Endothelial cell of umbilical vein (primary cell): ENCODE data around the gene TMED7. TPM values are rescaled to one million over a fixed set of nuclear protein-coding genes. Genes with fewer than 3 reads are reported as not detected.

Experiments
- BruUV-seq: library from RNA; stranded (reverse); fragments of 400-500 nt; replicated peaks from 2 replicates; lab custom pipeline; 2021; lab: Mats Ljungman, UMichigan
- CTCF ChIA-PET: fragments of 300-600, 350-600 bp; sonication (Branson Sonifier 250); formaldehyde crosslinking; loops from one replicate; lab custom pipeline; 2021; ENCODE audit warnings: antibody characterized with exemption, inconsistent platforms; lab: Charles Lee
- POLR2A ChIA-PET: fragments of 300-600, 350-600 bp; sonication (Branson Sonifier 250); formaldehyde crosslinking; loops from one replicate; lab custom pipeline; 2021; ENCODE audit warnings: antibody characterized with exemption, inconsistent platforms; lab: Charles Lee
- DNase-seq: peaks from one replicate; pipeline ENCODE4 v3.0.0-alpha.2; 2011; ENCODE audit warnings: low read depth, low spot score
- FAIRE-seq: peaks from 2 replicates; lab custom pipeline; 2011; peaks lifted over from hg19 to GRCh38; lab: Jason Lieb, UNC
- H2AFZ ChIP-seq: 2 replicates; pipeline ENCODE4 v1.6.0; 2012; ENCODE audit warnings: low read depth, low read length, control low read depth, inconsistent platforms
- H3K27ac ChIP-seq: 2 replicates; pipeline ENCODE4 v1.5.1; 2011; ENCODE audit warnings: low read depth, mild to moderate bottlenecking, control low read depth, low read length, moderate library complexity; ENCODE audit not compliant: insufficient read depth
- H3K27me3 ChIP-seq, 2 experiments: 2 replicates each; pipeline versions ENCODE4 v1.6.0 to v1.6.1; 2011; ENCODE audit warnings: low read length in 2 of 2, mixed read lengths in 1 of 2; ENCODE audit not compliant: control insufficient read depth in 2 of 2, insufficient read depth in 2 of 2
- H3K36me3 ChIP-seq, 2 experiments: 2 replicates in 1 of 2; 3 replicates in 1 of 2; pipeline ENCODE4 v1.5.1; 2011; ENCODE audit warnings: low read length in 2 of 2, mild to moderate bottlenecking in 1 of 2, moderate library complexity in 1 of 2; ENCODE audit not compliant: control insufficient read depth in 2 of 2, insufficient read depth in 2 of 2; ENCODE audit errors: extremely low read depth in 1 of 2
- H3K4me1 ChIP-seq: 3 replicates; pipeline ENCODE4 v1.5.1; 2011; ENCODE audit warnings: mild to moderate bottlenecking, low read length; ENCODE audit not compliant: control insufficient read depth, insufficient read depth; ENCODE audit errors: extremely low read depth
- H3K4me2 ChIP-seq: 2 replicates; pipeline ENCODE4 v1.6.1; 2011; ENCODE audit warnings: low read length, control low read depth, mixed read lengths; ENCODE audit not compliant: insufficient read depth
- H3K4me3 ChIP-seq, 3 experiments: fragments of 200-600 bp in 1 of 3; sonication (generic), shearing (Covaris generic) in 1 of 3; replicated peaks in 1 of 3; 2 replicates each; pipeline ENCODE4 v1.5.1; 2011 to 2016; ENCODE audit warnings: control low read depth in 3 of 3, low read length in 3 of 3, mild to moderate bottlenecking in 2 of 3, inconsistent platforms in 1 of 3, low read depth in 1 of 3, moderate library complexity in 1 of 3; ENCODE audit not compliant: insufficient read depth in 1 of 3
- H3K79me2 ChIP-seq: 2 replicates; pipeline ENCODE4 v1.6.0; 2012; ENCODE audit warnings: low read length, inconsistent platforms; ENCODE audit not compliant: control insufficient read depth, insufficient read depth
- H3K9ac ChIP-seq: replicated peaks from 2 replicates; pipeline ENCODE3; 2011; ENCODE audit warnings: low read length, control low read depth; ENCODE audit not compliant: insufficient read depth; ENCODE audit errors: extremely low read depth
- H3K9me1 ChIP-seq: replicated peaks from 3 replicates; pipeline ENCODE4 v1.6.0; 2011; ENCODE audit warnings: mild to moderate bottlenecking, low read length; ENCODE audit not compliant: control insufficient read depth, insufficient read depth; ENCODE audit errors: extremely low read depth
- H3K9me3 ChIP-seq: replicated peaks from 2 replicates; pipeline ENCODE4 v1.5.1; 2012; ENCODE audit warnings: low read length, inconsistent platforms; ENCODE audit not compliant: control insufficient read depth, insufficient read depth
- H4K20me1 ChIP-seq: replicated peaks from 2 replicates; pipeline ENCODE3; 2011; ENCODE audit warnings: mild to moderate bottlenecking, low read length; ENCODE audit not compliant: control insufficient read depth, insufficient read depth; ENCODE audit errors: extremely low read depth
- FOS ChIP-seq: IDR thresholded peaks from 2 replicates; pipeline ENCODE4 v1.6.1; 2011; ENCODE audit warnings: mild to moderate bottlenecking, low read length, moderate library complexity, borderline replicate concordance; ENCODE audit not compliant: insufficient read depth
- GATA2 ChIP-seq: IDR thresholded peaks from 2 replicates; pipeline ENCODE4 v1.7.0; 2011; ENCODE audit warnings: low read depth, mild to moderate bottlenecking, moderate library complexity, mixed read lengths, low read length; ENCODE audit not compliant: insufficient read length, insufficient read depth
- JUN ChIP-seq: IDR thresholded peaks from 2 replicates; pipeline ENCODE4 v1.6.1; 2011; ENCODE audit warnings: borderline replicate concordance, low read depth; ENCODE audit not compliant: insufficient read length, insufficient read depth
- MYC ChIP-seq: IDR thresholded peaks from one replicate; pipeline ENCODE4 v1.6.1; 2011; ENCODE audit warnings: mild to moderate bottlenecking, low read depth, low read length
- POLR2A ChIP-seq: IDR thresholded peaks from 2 replicates; pipeline ENCODE4 v1.6.1; 2012; ENCODE audit warnings: low read depth, mild to moderate bottlenecking, control low read depth, low read length
- POLR2AphosphoS5 ChIP-seq: IDR thresholded peaks from 2 replicates; pipeline ENCODE4 v1.6.1; 2012; ENCODE audit warnings: low read depth, mild to moderate bottlenecking, control low read depth, low read length, moderate library complexity; ENCODE audit not compliant: insufficient read depth
- dilution Hi-C: fragments of 300-500 bp; cut with MboI; formaldehyde crosslinking; loops from one replicate; pipeline ENCODE4 v1.15.0; 2019; ENCODE audit warnings: low sequenced_read_pairs; ENCODE audit not compliant: extremely low pct_ligation_motif_present
- intact Hi-C: fragments of 100-400 bp; cut with micrococcal nuclease; formaldehyde crosslinking; loops from one replicate; pipeline ENCODE4 v1.10.0; 2022
- polyA plus RNA-seq, 4 experiments: library from polyadenylated mRNA; depleted of rRNA in 3 of 4; stranded (reverse) in 3 of 4; unstranded in 1 of 4; fragments of >200 nt; gene quantifications; 2 replicates each; pipeline versions ENCODE4 v1.2.1 to v1.2.3, GENCODE V29; 2011 to 2012; ENCODE audit warnings: missing spikeins in 1 of 4
- total RNA-seq: library from RNA; stranded (reverse); gene quantifications from 2 replicates; pipeline ENCODE4 v1.2.3, GENCODE V29; 2021
- TF ChIP-seq, protein P1 (sequence below), 2 donors: IDR thresholded peaks; 1 replicate in 1 of 2; 2 replicates in 1 of 2; pipeline ENCODE4 v1.5.1; 2011; ENCODE audit warnings: low read length in 2 of 2, mild to moderate bottlenecking in 2 of 2, moderate library complexity in 2 of 2, control low read depth in 1 of 2, inconsistent platforms in 1 of 2, low read depth in 1 of 2; ENCODE audit not compliant: insufficient read depth in 1 of 2; ENCODE audit errors: extremely low read depth in 1 of 2

TMED7 gene
- total and polyA plus RNA-seq, 2 donors (not counting 3 experiments of a cell fraction or from before 2014, with no cell fraction given): 57.6 to 101 TPM

DNA sequence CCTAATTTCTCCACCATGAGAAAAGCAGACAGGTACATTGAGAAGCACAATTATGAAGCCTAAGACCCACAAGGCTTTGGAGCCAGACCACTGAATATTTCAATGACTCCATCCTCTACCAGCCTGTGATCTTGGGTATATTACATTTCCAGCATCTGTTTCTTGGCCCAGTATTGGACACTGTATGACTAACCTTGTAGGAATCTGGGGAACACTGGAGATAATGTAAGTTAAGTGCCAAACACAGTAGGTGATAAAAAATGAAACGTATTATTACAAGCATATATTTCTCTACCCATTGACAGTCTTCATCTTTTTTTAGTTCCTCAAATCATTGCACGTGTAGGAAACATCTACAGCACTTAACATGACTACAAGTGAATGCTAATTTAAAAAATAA, 52.7 kb downstream of the TMED7 start:
- Histone ChIP-seq H3K9ac (no peak overlapping the region), H3K9me1 (no peaks in the 10 kb centered on the region), H3K36me3 (no peaks in the 10 kb centered on the region), H4K20me1 (no peaks in the 10 kb centered on the region), H3K4me3 (no peak overlapping the region), H3K4me2 (peak overlapping the region; percentile 4), H3K27ac (no peak overlapping the region), H2AFZ (no peak overlapping the region), H3K27me3 (no peaks in the 10 kb centered on the region), H3K4me1 (peaks cover 30% of the 10 kb centered on the region), H3K79me2 (no peaks in the 10 kb centered on the region), H3K9me3 (no peaks in the 10 kb centered on the region)
- FAIRE-seq (peak; percentile 54), DNase-seq (peak; percentile 55)
- BruUV-seq: no TSS peak
- CTCF ChIA-PET: interaction anchor here (0.8 to 6.3 kb wide), 2 partner anchors 195 to 263 kb away, joined by 3 to 98 read pairs; no protein-coding TSS in a partner anchor
- POLR2A ChIA-PET: no interaction called here
- intact Hi-C loops (no loop called here), dilution Hi-C loops (no loop called here)
- TF ChIP-seq FOS (peak; percentile 64), MYC (no peak), GATA2 (peak; percentile 35), JUN (peak; percentile 45), POLR2AphosphoS5 (no peak)

DNA sequence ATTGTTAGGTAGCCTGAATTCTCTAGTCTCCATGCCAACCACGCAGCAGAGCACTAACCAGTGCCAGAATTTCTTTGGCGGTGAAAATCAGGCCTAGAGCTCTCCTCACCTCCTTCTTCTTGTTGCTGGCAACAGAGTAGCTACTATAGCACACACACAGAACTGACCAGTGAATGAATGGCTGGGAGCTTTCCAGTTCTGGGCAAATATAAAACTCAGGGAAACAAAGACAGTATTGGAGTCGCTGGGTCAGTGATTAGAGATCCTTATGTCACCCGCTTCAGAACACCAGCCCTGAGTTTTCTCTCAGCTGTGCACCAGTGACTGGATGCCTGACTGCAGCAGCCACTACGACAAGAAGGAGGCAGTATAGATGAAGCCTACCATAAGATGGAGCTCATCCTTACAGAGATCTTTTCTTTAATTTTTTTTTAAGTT, 54.4 kb downstream of the TMED7 start:
- no peaks in the 10 kb centered on the region for H3K36me3 ChIP-seq
- FAIRE-seq (no peak), DNase-seq (peak; percentile 77)
- no peaks in the 10 kb centered on the region for H3K27me3 ChIP-seq
- H2AFZ ChIP-seq: no peak overlapping the region
- H3K4me2 ChIP-seq: no peak overlapping the region
- peaks cover 28% of the 10 kb centered on the region for H3K4me1 ChIP-seq
- H3K27ac ChIP-seq: no peak overlapping the region
- no peaks in the 10 kb centered on the region for H4K20me1 ChIP-seq
- intact Hi-C loops (no loop called here), dilution Hi-C loops (no loop called here)
- H3K9me1 ChIP-seq: no peaks in the 10 kb centered on the region
- TF ChIP-seq, protein P1, sequence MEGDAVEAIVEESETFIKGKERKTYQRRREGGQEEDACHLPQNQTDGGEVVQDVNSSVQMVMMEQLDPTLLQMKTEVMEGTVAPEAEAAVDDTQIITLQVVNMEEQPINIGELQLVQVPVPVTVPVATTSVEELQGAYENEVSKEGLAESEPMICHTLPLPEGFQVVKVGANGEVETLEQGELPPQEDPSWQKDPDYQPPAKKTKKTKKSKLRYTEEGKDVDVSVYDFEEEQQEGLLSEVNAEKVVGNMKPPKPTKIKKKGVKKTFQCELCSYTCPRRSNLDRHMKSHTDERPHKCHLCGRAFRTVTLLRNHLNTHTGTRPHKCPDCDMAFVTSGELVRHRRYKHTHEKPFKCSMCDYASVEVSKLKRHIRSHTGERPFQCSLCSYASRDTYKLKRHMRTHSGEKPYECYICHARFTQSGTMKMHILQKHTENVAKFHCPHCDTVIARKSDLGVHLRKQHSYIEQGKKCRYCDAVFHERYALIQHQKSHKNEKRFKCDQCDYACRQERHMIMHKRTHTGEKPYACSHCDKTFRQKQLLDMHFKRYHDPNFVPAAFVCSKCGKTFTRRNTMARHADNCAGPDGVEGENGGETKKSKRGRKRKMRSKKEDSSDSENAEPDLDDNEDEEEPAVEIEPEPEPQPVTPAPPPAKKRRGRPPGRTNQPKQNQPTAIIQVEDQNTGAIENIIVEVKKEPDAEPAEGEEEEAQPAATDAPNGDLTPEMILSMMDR (IDR thresholded peaks at IDR 0.05; ENCODE audit: extremely low read depth in 1 of 2, insufficient read depth in 1 of 2, low read depth in 1 of 2, low read length in 2 of 2): peak in 1 of 2 donors; percentile 1
- TF ChIP-seq POLR2A: no peak
- POLR2A ChIA-PET: no interaction called here
- H3K79me2 ChIP-seq: no peaks in the 10 kb centered on the region
- H3K4me3 ChIP-seq: no peak overlapping the region
- no peaks in the 10 kb centered on the region for H3K9me3 ChIP-seq
- CTCF ChIA-PET: interaction anchor here (0.6 to 6.3 kb wide), 5 partner anchors 10 to 262 kb away, joined by 3 to 98 read pairs (median 3); no protein-coding TSS in a partner anchor
- BruUV-seq: no TSS peak
- H3K9ac ChIP-seq: no peak overlapping the region
